ENCODE data around the gene GOLPH3. TPM values are rescaled to one million over a fixed set of nuclear protein-coding genes. Genes with fewer than 3 reads are reported as not detected.
A peak's percentile ranks its signal among the peaks of the same experiment; 100 is the strongest.

Gene GOLPH3
- total RNA-seq, 6 experiments from 2014 or later, result 86.3 to 97.0 (median 93.8) TPM

GRCh38 chr5:32092938-32093812, 80.9 kb downstream of the GOLPH3 start:
- Mint-ChIP-seq H3K27ac (peak overlapping the region; percentile 10; the same call in 1 of the 2 replicates), H3K9me3 (no peaks in the 10 kb centered on the region)

GRCh38 chr5:32090755-32091128, 83.4 kb downstream of the GOLPH3 start:
- Mint-ChIP-seq H3K4me3 (no peak overlapping the region), H3K9me3 (no peaks in the 10 kb centered on the region), H3K4me1 (ENCODE audit: low read depth) (peaks cover 19% of the 10 kb centered on the region), H3K27me3 (ENCODE audit: insufficient read depth) (peaks cover 3% of the 10 kb centered on the region), H3K27ac (no peak overlapping the region), H3K36me3 (ENCODE audit: low read depth) (no peaks in the 10 kb centered on the region)
- DNase-seq, result no peak
- TF ChIP-seq CTCF (IDR thresholded peaks at IDR 0.05), result no peak

More at GRCh38 chr5:32092938-32093812, 80.9 kb downstream of the GOLPH3 start:
- Mint-ChIP-seq H3K4me3 (no peak overlapping the region), H3K27me3 (ENCODE audit: insufficient read depth) (peaks cover 2% of the 10 kb centered on the region; the same call in 1 of the 2 replicates), H3K36me3 (ENCODE audit: low read depth) (no peaks in the 10 kb centered on the region; the same call in 1 of the 2 replicates), H3K4me1 (ENCODE audit: low read depth) (peaks cover 19% of the 10 kb centered on the region)
- peak; percentile 73 for DNase-seq
- TF ChIP-seq CTCF (IDR thresholded peaks at IDR 0.05), result peak; percentile 90

DNA sequence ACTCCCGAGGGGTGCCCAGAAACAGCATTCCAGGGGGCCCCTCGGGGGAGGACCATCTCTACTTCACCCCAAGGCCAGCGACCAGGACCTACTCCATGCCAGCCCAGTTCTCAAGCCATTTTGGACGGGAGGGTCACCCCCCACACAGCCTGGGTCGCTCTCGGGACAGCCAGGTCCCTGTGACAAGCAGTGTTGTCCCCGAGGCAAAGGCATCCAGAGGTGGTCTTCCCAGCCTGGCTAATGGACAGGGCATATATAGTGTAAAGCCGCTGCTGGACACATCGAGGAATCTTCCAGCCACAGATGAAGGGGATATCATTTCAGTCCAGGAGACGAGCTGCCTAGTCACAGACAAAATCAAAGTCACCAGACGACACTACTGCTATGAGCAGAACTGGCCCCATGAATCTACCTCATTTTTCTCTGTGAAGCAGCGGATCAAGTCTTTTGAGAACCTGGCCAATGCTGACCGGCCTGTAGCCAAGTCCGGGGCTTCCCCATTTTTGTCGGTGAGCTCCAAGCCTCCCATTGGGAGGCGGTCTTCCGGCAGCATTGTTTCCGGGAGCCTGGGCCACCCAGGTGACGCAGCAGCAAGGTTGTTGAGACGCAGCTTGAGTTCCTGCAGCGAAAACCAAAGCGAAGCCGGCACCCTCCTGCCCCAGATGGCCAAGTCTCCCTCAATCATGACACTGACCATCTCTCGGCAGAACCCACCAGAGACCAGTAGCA, 83.9 kb downstream of the GOLPH3 start:
- H3K36me3 Mint-ChIP-seq (ENCODE audit: low read depth), result no peaks in the 10 kb centered on the region
- H3K4me1 Mint-ChIP-seq (ENCODE audit: low read depth), result peaks cover 16% of the 10 kb centered on the region
- no peak for TF ChIP-seq CTCF (IDR thresholded peaks at IDR 0.05)
- H3K27me3 Mint-ChIP-seq (ENCODE audit: insufficient read depth), result peaks cover 3% of the 10 kb centered on the region
- DNase-seq, result no peak
- H3K27ac Mint-ChIP-seq, result no peak overlapping the region
- H3K4me3 Mint-ChIP-seq, result no peak overlapping the region
- no peaks in the 10 kb centered on the region for H3K9me3 Mint-ChIP-seq

DNA sequence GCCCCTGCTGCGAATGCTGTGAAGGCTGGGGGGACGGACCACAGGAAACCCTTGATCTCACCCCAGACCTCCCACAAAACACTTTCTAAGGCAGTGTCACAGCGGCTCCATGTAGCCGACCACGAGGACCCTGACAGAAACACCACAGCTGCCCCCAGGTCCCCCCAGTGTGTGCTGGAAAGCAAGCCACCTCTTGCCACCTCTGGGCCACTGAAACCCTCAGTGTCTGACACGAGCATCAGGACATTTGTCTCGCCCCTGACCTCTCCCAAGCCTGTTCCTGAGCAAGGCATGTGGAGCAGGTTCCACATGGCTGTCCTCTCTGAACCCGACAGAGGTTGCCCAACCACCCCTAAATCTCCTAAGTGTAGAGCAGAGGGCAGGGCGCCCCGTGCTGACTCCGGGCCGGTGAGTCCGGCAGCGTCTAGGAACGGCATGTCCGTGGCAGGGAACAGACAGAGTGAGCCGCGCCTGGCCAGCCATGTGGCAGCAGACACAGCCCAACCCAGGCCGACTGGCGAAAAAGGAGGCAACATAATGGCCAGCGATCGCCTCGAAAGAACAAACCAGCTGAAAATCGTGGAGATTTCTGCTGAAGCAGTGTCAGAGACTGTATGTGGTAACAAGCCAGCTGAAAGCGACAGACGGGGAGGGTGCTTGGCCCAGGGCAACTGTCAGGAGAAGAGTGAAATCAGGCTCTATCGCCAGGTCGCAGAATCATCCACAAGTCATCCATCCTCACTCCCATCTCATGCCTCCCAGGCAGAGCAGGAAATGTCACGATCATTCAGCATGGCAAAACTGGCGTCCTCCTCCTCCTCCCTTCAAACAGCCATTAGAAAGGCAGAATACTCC, 84.7 kb downstream of the GOLPH3 start:
- no peak overlapping the region for H3K4me3 Mint-ChIP-seq
- no peak overlapping the region for H3K27ac Mint-ChIP-seq
- no peak for DNase-seq
- peaks cover 3% of the 10 kb centered on the region for H3K27me3 Mint-ChIP-seq (ENCODE audit: insufficient read depth)
- no peaks in the 10 kb centered on the region for H3K9me3 Mint-ChIP-seq
- TF ChIP-seq CTCF (IDR thresholded peaks at IDR 0.05), result no peak
- peaks cover 13% of the 10 kb centered on the region for H3K4me1 Mint-ChIP-seq (ENCODE audit: low read depth)
- no peaks in the 10 kb centered on the region for H3K36me3 Mint-ChIP-seq (ENCODE audit: low read depth)

- H3K27ac Mint-ChIP-seq, result no peak overlapping the region
- DNase-seq, result no peak
- peaks cover 3% of the 10 kb centered on the region for H3K27me3 Mint-ChIP-seq (ENCODE audit: insufficient read depth)
- H3K4me3 Mint-ChIP-seq, result no peak overlapping the region
- no peaks in the 10 kb centered on the region for H3K36me3 Mint-ChIP-seq (ENCODE audit: low read depth)
- no peaks in the 10 kb centered on the region for H3K9me3 Mint-ChIP-seq
- H3K4me1 Mint-ChIP-seq (ENCODE audit: low read depth), result peaks cover 5% of the 10 kb centered on the region
- no peak for TF ChIP-seq CTCF (IDR thresholded peaks at IDR 0.05)
Observed at GRCh38 chr5:32088214-32088613, 85.9 kb downstream of the GOLPH3 start.
